ENCODE results near the gene SECTM1.

SECTM1 gene

GRCh38 chr17:82277851-82278250, 55.7 kb downstream of the SECTM1 start:
- Histone ChIP-seq H3K4me3 (ENCODE audit: low read depth in 1 of 5, low read length in 5 of 5) (no peak overlapping the region), H3K27ac (ENCODE audit: low read depth, low read length) (no peak overlapping the region), H3K9ac (ENCODE audit: low read length in 5 of 5) (no peak overlapping the region), H3K36me3 (ENCODE audit: control insufficient read depth in 5 of 5, insufficient read depth in 5 of 5, low read length in 5 of 5) (peaks cover 0 to 7% (median 0%) of the 10 kb centered on the region in 5 donors), H3K27me3 (ENCODE audit: control insufficient read depth in 5 of 5, insufficient read depth in 4 of 5, low read length in 5 of 5) (peaks cover 0 to 4% (median 0%) of the 10 kb centered on the region in 5 donors), H3K9me3 (ENCODE audit: control insufficient read depth in 5 of 5, low read length in 5 of 5) (no peaks in the 10 kb centered on the region), H3K4me1 (ENCODE audit: control insufficient read depth in 5 of 5, insufficient read depth in 5 of 5, low read length in 5 of 5) (peaks cover 0 to 23% (median 9%) of the 10 kb centered on the region in 5 donors)

- peaks cover 0 to 4% (median 0%) of the 10 kb centered on the region in 5 donors for H3K27me3 ChIP-seq (ENCODE audit: control insufficient read depth in 5 of 5, insufficient read depth in 4 of 5, low read length in 5 of 5)
- H3K36me3 ChIP-seq (ENCODE audit: control insufficient read depth in 5 of 5, insufficient read depth in 5 of 5, low read length in 5 of 5): peaks cover 0 to 7% (median under 1%) of the 10 kb centered on the region in 5 donors
- no peak overlapping the region for H3K27ac ChIP-seq (ENCODE audit: low read depth, low read length)
- no peak overlapping the region for H3K9ac ChIP-seq (ENCODE audit: low read length in 5 of 5)
- peaks cover 2 to 26% (median 16%) of the 10 kb centered on the region in 5 donors for H3K4me1 ChIP-seq (ENCODE audit: control insufficient read depth in 5 of 5, insufficient read depth in 5 of 5, low read length in 5 of 5)
- H3K4me3 ChIP-seq (ENCODE audit: low read depth in 1 of 5, low read length in 5 of 5): no peak overlapping the region
- no peaks in the 10 kb centered on the region for H3K9me3 ChIP-seq (ENCODE audit: control insufficient read depth in 5 of 5, low read length in 5 of 5)
Measured at GRCh38 chr17:82276938-82277337, 56.6 kb downstream of the SECTM1 start.

- Histone ChIP-seq H3K4me1 (ENCODE audit: control insufficient read depth in 5 of 5, insufficient read depth in 5 of 5, low read length in 5 of 5) (peaks cover 7 to 38% (median 32%) of the 10 kb centered on the region in 5 donors), H3K9me3 (ENCODE audit: control insufficient read depth in 5 of 5, low read length in 5 of 5) (no peaks in the 10 kb centered on the region), H3K9ac (ENCODE audit: low read length in 5 of 5) (no peak overlapping the region), H3K27me3 (ENCODE audit: control insufficient read depth in 5 of 5, insufficient read depth in 4 of 5, low read length in 5 of 5) (no peaks in the 10 kb centered on the region), H3K36me3 (ENCODE audit: control insufficient read depth in 5 of 5, insufficient read depth in 5 of 5, low read length in 5 of 5) (peaks cover 0 to 20% (median 14%) of the 10 kb centered on the region in 5 donors), H3K27ac (ENCODE audit: low read depth, low read length) (no peak overlapping the region), H3K4me3 (ENCODE audit: low read depth in 1 of 5, low read length in 5 of 5) (no peak overlapping the region)
Measured at GRCh38 chr17:82275326-82275725, 58.2 kb downstream of the SECTM1 start.

- no peaks in the 10 kb centered on the region for H3K9me3 ChIP-seq (ENCODE audit: control insufficient read depth in 5 of 5, low read length in 5 of 5)
- no peaks in the 10 kb centered on the region for H3K27me3 ChIP-seq (ENCODE audit: control insufficient read depth in 5 of 5, insufficient read depth in 4 of 5, low read length in 5 of 5)
- H3K9ac ChIP-seq (ENCODE audit: low read length in 5 of 5): peak overlapping the region in 4 of 5 donors; percentile 52 to 75 (median 59)
- H3K4me3 ChIP-seq (ENCODE audit: low read depth in 1 of 5, low read length in 5 of 5): peak overlapping the region; percentile 51 to 80 (median 70)
- peaks cover 9 to 47% (median 42%) of the 10 kb centered on the region in 5 donors for H3K4me1 ChIP-seq (ENCODE audit: control insufficient read depth in 5 of 5, insufficient read depth in 5 of 5, low read length in 5 of 5)
- peaks cover 0 to 30% (median 20%) of the 10 kb centered on the region in 5 donors for H3K36me3 ChIP-seq (ENCODE audit: control insufficient read depth in 5 of 5, insufficient read depth in 5 of 5, low read length in 5 of 5)
- H3K27ac ChIP-seq (ENCODE audit: low read depth, low read length): no peak overlapping the region
Measured at GRCh38 chr17:82274134-82275020, 59.2 kb downstream of the SECTM1 start.

GRCh38 chr17:82273327-82274133, 60.0 kb downstream of the SECTM1 start, which contains the start of gene CSNK1D:
CSNK1D (minus strand) TSS chr17:82273700; CDS start chr17:82273381, 319 bp downstream.
- peak within 1 kb of the TSS; percentile 63 to 80 (median 77) for H3K4me3 ChIP-seq (ENCODE audit: low read depth in 1 of 5, low read length in 5 of 5)
- H3K9ac ChIP-seq (ENCODE audit: low read length in 5 of 5): peak within 1 kb of the TSS; percentile 71 to 82 (median 75)
- H3K27ac ChIP-seq (ENCODE audit: low read depth, low read length): peak within 1 kb of the TSS; percentile 90
- no peaks in the 10 kb centered on the region for H3K9me3 ChIP-seq (ENCODE audit: control insufficient read depth in 5 of 5, low read length in 5 of 5)
- H3K36me3 ChIP-seq (ENCODE audit: control insufficient read depth in 5 of 5, insufficient read depth in 5 of 5, low read length in 5 of 5): peaks cover 0 to 34% (median 24%) of the 10 kb centered on the region in 5 donors
- H3K4me1 ChIP-seq (ENCODE audit: control insufficient read depth in 5 of 5, insufficient read depth in 5 of 5, low read length in 5 of 5): peaks cover 9 to 51% (median 50%) of the 10 kb centered on the region in 5 donors
- no peaks in the 10 kb centered on the region for H3K27me3 ChIP-seq (ENCODE audit: control insufficient read depth in 5 of 5, insufficient read depth in 4 of 5, low read length in 5 of 5)

- Histone ChIP-seq H3K4me1 (ENCODE audit: control insufficient read depth in 5 of 5, insufficient read depth in 5 of 5, low read length in 5 of 5) (peaks cover 14 to 59% (median 57%) of the 10 kb centered on the region in 5 donors), H3K27me3 (ENCODE audit: control insufficient read depth in 5 of 5, insufficient read depth in 4 of 5, low read length in 5 of 5) (no peaks in the 10 kb centered on the region)
Measured at GRCh38 chr17:82272495-82273326, 60.9 kb downstream of the SECTM1 start.

GRCh38 chr17:82271401-82271800, 62.2 kb downstream of the SECTM1 start:
- peaks cover 20 to 72% (median 69%) of the 10 kb centered on the region in 5 donors for H3K4me1 ChIP-seq (ENCODE audit: control insufficient read depth in 5 of 5, insufficient read depth in 5 of 5, low read length in 5 of 5)
- H3K4me3 ChIP-seq (ENCODE audit: low read depth in 1 of 5, low read length in 5 of 5): no peak overlapping the region
- H3K27me3 ChIP-seq (ENCODE audit: control insufficient read depth in 5 of 5, insufficient read depth in 4 of 5, low read length in 5 of 5): no peaks in the 10 kb centered on the region
- H3K9me3 ChIP-seq (ENCODE audit: control insufficient read depth in 5 of 5, low read length in 5 of 5): no peaks in the 10 kb centered on the region
- peak overlapping the region; percentile 83 for H3K27ac ChIP-seq (ENCODE audit: low read depth, low read length)
- no peak overlapping the region for H3K9ac ChIP-seq (ENCODE audit: low read length in 5 of 5)
- peaks cover 0 to 37% (median 25%) of the 10 kb centered on the region in 5 donors for H3K36me3 ChIP-seq (ENCODE audit: control insufficient read depth in 5 of 5, insufficient read depth in 5 of 5, low read length in 5 of 5)

More at GRCh38 chr17:82272495-82273326, 60.9 kb downstream of the SECTM1 start:
- Histone ChIP-seq H3K27ac (ENCODE audit: low read depth, low read length) (peak overlapping the region; percentile 90), H3K36me3 (ENCODE audit: control insufficient read depth in 5 of 5, insufficient read depth in 5 of 5, low read length in 5 of 5) (peaks cover 0 to 37% (median 23%) of the 10 kb centered on the region in 5 donors), H3K4me3 (ENCODE audit: low read depth in 1 of 5, low read length in 5 of 5) (peak overlapping the region; percentile 63 to 80 (median 77)), H3K9ac (ENCODE audit: low read length in 5 of 5) (peak overlapping the region; percentile 71 to 82 (median 75)), H3K9me3 (ENCODE audit: control insufficient read depth in 5 of 5, low read length in 5 of 5) (no peaks in the 10 kb centered on the region)
